Measurements from ENCODE around the gene TWIST2.

Gene TWIST2

DNA sequence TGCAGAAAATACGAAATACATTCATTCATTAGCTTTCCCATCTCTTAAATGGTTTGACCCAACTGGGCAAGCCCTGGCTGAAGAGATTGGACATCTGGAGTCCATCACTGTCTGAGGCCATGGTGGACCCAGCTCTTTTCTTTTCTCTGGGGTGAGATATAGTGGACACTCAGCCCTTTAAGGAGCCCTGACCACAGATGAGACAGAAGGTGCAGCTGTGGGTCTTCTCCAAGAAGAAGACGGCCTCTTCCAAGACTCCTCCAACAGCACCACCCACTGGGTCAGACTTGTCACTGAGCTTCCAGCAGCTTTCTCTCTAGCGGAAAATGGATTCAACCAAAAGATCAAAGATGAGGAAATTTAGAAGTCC lies 27.2 kb downstream of the TWIST2 start:
- DNase-seq = no peak

DNA sequence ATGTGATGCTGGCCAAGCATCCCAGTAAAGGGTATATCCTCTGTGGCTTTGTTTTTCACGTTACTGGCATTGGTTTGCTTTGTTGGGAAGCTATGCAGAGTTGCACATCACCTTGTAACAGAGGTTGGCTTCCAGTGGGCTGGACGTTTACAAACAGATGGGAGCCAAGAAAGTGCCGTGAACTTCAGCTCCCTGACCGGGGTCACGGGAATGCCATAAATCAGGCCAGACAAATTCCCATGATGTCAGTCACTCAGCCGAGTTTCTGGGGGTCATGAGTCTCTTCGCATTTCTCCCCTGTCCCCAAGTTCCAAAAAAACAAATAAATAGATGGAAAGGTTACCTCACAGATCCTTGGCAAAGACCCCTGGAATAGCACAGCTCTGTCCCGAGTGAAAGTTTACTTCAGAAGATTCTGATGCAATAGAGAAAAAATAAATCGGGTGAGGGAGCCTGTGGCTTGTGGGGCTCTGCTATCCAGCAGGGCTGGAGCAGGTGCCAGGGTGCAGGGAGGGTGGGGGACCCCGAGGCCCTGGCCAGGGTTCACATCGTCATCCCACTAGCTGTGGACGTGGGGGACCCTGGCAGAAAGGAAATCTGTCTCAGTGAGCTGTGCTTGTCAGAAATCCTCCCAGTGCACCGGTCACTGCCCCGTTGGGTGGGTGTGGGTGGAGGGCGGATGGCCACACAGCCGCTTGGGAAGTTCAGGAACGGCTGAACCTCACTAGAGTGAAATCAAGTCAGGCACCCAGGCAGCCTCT lies 27.8 kb downstream of the TWIST2 start:
- DNase-seq = no peak

DNA sequence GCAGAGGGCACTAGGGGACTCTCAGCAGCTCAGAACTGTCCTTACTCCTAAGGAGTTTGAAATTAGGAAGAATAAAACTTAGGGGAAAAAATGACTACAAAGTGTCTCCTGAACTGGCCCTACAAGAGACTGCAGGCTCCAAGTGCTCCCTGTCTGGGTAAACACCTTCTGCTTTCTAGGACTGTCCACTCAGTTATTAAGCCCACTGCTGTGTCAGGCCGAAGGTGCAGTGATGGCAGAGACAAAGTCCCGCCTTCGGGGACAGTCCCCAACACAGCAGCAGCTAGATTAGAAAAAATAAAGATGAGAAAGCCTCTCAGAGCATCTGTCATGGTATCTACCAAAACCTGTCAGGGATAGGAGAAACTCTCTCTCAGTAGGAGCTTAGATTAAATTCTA lies 28.3 kb downstream of the TWIST2 start:
- no peak for DNase-seq

DNA sequence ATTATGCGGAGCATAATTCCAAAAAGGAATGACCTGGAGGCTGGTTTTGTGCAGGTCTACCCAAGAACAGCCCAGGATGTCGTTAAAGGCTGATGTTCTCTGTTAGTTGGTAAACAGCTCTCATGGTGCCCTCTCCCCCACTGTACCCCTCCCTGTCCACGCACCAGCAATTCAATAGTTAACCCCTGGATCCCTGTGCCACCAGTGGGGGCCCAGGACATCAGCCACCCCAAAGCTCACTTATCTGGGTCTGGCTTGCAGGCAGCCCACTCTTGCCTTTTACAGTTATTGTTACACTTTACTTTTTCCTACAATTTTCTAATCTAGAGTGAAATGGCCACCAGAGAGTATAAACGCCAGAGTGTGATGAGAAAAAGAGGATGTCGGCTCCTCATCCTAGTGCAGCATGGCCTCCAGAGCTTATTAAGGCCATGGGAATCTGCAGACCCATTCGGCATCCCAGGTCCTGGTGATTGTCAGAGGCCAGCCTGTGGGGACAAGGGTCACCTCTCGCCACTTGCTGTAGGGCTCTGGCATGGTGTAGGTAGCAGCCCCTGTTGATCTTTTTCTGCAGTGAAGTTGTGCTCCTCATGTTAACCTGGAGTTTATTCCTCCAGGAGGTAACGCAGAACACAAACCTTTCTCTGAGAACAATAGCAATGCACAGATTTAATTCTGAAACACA lies 30.3 kb downstream of the TWIST2 start:
- no peak for DNase-seq

DNA sequence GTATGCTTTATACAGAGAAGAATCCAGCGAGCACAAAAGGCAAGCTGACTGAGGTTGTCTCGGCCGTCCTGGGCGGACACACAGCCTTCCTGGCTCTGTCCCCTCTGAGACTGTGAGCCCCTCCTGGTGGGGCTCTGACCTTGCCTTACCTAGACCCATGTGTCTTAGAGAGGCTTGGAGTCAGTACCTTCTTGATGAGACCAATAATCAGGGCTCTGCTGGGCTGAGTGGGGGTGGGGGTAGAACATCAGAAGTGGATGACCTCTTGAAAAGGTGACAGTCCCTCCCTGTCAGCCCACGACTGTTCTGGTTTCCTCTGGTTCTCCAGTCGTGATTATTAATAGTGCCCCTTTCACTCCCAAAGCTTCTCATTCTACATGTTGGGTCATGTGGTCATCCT lies 31.2 kb downstream of the TWIST2 start:
- DNase-seq = no peak

DNA sequence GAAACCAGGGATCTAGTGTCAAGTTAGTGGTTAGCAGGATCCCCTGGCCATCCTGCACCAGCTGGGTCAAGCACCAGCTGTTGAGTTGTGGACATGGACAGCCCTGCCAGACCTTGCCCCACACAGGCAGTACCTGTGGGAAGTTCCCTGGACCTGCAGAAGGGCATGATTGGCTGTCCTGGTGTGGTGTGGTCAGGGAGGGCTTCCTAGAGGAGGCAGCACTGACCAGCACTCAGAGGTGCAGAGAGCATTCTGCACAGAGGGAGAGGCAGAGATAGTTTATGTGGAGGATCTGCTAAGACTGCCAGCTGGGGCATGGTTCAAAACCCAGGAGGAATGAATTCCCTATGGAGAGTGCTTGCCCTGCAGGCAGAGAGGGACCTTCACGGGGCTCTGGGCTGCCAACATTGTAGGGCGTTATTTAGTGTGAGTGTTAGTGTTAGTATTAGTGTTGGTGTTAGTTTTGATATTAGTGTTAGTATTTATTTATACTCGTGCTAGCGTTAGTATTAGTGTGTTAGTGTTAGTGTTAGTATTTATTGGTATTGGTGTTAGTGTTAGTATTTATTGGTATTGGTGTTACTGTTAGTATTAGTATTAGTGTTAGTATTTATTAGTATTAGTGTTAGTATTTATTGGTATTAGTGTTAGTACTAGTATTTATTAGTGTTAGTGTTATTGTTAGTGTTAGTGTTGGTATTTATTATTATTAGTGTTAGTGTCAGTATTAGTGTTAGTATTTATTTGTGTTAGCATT lies 31.9 kb downstream of the TWIST2 start:
- DNase-seq = no peak

DNA sequence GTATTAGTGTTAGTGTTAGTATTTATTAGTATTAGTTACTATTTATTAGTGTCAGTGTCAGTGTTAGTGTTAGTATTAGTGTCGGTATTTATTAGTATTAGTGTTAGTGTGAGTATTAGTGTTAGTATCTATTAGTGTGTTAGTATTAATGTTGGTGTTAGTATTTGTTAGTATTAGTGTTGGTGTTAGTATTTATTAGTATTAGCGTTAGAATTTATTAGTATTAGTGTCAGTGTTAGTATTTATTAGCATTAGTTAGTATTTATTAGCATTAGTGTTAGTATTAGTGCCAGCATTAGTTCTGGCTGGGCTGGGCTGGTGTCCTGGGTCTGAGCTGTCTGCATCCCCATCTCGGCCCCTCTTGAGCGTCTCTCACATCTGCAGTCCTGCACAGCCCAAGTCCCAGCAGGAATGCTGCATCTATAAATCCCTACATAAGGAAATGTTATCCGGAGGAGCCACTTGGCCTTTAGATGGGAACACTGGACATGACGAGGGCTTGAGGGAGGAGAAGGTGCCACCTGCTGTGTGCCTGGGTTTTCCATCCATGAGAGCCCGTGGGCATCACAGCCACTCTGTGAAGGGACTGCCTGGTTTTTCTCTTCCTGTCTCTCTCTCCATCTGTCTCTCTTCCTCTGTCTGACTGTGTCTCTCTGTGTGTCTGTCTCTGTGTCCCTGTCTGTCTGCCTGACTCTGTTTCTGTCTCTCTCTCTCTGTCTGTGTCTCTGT lies 33.6 kb downstream of the TWIST2 start:
- DNase-seq = no peak

DNA sequence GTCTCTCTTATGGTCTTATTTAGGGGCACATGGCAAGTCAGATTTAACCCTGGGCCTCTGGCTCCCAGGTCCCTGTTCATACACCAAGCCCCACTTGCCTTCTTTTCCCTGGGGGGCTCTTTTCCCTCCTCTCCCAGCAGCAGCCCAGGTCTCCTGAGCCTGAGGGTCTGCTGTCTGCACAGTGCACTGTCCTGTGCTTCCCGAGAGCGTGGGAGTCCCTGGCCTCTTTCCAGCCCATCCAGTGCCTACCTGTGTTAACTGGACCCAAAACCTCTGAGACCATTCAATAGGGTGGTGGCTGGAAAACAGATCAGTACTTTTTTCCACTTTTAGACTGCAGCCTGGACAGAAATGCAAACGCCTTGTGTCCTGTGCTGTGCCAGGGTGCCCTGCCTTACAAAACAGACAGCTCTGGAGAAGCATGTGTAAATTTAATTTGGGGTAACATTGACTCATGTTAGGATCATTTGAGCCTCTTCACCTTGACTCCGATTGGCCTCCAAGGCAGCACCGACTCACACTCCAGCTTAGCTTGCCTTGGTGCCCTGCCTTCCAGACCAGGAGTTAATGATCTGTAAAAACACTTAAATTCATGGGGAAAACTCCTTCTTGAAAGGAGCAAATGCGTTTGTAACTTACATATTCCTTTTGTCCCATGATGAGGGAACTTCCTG lies 34.3 kb downstream of the TWIST2 start:
- DNase-seq = no peak

DNA sequence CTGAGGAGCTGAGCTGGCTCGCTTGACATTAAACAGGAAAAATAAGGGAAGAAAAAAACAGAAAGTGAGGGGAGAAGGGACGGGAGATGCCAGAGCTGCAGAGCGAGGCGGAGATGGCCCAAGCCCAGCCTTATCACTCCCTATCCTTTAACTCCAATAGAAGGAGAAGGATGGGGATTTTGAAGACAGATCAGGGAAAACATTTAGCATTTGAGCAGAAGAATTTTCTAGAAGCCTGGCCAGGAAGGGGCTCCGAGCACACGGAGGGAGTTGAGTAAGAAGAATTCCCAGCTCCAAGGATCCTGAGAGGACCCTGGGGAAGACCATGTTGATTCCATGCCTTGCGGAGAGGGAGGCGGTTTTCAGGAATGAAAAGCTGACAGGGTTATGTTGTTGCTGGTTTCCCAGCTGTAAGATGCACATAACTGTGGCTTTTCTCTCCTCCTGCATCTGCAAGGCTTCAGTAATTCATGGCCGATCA lies 35.6 kb downstream of the TWIST2 start:
- no peak for DNase-seq

DNA sequence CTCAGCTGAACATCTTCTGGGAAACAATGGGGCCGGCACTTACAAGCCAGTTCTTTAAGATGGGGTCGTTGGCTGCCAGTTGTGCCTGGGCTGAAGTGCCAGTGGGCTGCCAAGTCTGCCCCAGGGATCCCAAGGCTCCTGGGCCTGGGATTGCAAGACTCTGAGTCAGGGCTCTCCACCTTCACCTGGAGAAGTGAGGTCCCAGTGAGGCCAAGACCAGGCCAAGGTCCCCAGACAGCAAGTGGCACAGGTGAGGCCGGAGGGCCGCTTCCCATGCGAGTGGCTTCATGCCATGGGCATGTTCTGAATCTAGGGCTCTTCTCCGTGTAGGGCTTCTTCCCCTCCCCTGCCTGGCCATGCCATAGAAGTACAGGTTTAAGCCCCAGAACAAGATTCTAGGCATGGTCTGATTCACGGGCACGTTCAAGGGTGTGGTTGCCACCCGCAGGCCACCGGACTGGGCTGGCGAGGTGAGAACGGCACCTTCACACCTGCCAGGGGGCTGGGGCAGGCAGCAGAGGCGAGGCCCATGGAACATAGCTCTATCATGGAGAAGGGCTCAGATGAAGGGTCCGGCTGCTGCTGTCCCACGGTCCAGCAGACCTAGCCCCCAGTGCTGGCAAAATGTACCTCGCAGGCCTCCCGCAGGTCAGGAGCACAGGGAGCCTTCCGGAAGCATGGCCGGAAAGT lies 36.4 kb downstream of the TWIST2 start:
- no peak for DNase-seq

DNA sequence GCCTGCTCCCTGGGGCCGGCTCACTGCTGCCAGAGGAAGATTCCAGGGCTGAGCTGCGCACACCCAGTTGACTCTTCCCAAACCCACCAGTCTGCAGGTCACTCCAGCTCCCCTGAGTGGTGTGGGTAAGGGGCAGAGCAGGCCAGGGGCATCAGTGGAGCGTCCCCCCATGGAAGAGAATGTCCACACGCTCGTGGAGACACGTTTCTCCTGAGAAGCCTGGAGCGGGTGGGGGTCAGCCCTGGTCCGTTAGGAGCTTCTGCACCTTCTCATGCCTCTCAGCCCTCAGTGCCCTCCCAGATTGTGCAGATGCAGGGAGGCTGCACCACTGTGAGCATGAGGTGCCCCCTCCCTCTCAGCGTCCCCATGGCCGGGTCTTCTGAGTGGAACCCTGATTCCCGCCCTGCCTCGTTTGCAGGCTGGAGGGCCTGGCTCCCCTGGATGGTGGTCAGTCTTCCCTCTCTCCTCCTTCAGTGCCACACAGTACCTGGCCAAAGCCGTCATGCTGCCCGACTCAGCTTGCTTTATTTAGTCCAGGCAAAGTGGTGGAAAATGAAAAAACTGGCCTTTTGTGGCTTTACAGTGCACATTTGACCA lies 37.0 kb downstream of the TWIST2 start:
- no peak for DNase-seq

DNA sequence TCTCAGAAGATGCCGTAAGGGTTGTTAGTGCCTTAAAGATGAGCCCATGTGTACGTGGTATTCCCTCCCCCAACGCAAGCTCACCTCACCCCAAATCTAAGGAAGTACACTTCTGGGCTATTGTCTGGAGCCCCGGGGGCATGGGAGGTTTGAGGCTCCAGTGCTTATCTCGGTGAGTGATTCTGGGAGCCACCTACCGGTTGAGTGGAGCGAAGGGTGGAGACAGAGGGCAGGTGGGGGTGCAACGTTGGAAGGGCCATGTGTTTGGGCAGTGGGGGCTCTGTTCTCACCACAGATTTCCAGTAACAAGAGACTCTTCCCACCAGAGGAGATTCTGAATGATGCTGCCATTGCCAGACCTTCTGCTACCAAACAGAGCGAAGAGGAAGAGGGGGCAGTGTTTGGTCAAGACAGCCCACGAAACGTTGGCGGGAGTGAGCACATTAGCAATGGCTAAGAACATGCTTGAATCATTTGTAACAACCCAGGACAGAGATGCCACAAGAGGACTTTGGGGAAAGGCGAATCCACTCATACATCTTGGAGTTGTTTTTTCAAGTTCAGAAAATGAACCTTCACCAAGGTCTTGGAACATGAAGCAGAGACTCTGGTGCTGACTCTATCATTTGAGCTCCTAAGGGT lies 38.7 kb downstream of the TWIST2 start:
- DNase-seq = no peak

DNA sequence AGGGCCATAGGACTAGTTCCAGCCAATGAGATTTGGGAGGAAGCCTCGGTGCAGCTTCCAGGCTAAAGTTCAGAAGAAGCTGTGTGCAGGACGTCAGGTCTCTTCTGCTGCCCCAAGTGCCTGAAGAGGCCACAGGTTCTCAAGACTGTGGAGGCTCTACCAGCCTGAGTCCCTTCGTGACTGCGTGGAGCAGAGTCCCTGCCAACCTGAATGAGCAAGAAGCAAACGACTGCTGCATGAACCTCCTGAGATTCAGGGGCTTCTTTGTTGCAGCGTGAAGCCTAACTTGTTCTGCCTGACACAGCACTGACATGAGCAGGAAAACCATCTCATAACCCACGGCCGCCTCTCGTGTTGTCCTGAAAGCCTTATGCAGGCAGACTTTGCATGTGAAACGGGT lies 39.7 kb downstream of the TWIST2 start:
- DNase-seq = no peak

DNA sequence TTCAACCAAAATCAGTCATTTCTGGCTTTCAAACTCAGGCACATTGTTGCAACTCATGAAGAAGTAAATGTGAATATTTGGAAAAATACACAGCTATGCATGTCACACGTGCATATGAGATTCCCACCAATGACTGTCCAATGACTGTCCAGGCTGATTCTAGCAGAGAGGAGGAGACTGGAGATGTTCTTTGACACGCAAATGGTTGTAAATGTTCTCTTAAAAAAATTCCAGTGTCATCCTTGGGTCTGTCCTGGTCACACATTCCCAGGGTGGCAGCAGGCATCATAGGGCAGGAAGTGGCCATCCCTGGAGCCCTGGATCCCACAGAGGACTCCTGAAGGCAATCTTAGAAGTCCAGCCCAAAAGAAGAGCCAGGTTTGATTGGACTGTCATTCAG lies 40.9 kb downstream of the TWIST2 start:
- DNase-seq = no peak

DNA sequence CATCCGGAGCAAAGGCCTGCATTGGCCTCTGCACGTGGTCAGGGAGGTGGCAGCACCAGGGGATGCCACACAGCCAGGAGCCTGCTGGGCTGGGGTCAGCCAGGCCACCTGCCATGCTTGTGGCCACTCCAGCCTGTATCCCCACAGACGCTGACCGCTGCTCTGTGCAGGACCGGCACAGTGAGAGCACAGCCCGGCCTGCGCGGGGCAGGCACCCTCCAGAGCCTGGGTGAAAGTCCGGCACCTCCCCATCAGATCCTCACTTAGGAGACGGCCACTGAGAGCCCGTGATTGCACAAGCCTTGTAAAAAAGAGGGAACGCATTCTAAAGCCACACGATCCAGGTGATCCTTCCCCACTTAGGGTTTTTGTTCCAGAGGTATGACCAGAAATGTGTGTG lies 42.2 kb downstream of the TWIST2 start:
- DNase-seq = no peak

DNA sequence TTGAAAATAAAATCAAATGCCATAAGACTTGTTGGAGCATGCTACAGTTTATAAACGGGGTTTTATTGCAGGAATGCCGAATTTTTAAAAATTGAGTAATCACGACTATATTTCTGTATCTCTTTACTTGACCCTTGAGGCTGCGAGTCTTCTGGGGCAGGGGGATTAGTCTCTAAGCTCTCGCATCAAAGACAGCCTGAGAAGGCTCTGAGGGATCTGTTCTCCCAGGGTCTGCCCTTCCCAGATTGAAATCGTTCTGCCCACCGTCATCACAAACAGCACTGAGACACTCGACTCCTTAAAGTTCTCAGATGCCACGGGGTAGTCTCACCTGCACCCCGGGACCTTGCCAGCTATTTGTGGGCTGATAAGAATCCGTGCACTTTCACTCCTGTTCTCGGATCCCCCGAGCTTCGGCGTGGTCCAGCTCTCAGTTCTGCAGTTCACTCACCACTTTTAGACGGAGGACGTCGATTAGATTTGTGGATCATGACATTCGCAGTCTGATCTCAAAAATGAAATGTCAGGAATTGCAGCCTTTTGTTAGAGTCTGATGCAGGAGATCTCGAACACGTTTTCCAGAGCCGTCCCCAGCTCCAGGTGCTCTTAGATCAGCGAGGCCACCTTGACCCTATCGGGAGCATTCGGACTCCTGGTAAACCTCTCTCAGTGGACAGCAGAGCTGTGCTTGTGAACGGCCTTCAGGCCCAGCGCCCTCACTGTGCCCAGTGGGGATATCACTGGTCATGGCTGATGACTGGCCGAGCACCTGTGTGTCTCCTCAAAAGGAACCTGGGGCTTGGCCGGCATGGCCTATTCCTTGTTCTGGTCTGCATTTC lies 43.0 kb downstream of the TWIST2 start:
- DNase-seq = no peak

DNA sequence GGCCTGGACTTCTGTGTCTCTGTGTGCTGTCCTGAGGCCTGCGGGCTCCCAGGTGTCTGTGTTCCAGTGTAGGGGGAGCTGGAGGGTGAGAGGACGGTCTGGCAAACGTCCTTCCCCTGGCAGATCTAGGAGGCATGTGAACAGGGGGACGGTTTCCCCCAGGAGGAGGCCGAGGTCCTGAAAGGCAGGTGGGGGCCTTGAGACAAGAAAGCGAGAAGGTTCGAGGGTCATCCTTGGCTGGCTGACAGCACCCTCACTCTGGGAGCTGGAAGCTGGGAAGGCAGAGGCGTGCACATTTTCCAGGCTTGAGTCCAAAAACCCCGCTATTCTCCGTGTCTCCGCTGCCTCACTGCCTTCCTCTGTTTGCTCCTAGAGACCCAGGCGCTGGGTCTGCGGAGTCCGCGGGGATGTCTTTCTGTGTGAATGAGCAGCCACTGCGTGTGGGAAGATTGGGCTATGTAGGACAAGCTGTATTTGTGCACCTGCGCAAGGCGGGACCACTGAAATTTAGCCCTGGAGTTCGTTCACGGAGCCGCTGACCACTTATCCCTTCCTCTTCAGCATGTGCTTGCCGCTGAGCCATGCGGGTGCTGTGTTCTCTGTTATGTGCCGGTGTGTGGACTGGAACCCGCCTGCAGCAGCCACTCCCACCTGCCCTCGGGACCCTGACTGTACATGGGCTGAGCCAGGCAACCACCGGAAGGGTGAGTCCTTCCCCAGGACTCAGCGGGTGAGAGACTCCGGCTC lies 43.7 kb downstream of the TWIST2 start:
- no peak for DNase-seq

DNA sequence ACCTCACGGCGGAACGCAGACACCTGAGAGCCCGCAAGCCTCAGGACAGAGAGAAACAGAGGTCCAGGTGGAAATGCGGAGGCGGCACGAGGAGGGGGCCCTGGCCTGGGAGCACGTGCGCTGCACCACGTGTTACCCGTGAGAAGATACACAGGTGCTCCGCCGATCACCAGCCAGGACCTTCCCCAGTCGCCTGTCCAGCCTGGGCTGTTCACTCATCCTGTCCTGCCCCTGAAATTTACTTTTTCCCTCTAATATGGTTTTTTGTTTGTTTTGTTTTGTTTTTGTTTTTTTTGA lies 44.3 kb downstream of the TWIST2 start:
- no peak for DNase-seq

DNA sequence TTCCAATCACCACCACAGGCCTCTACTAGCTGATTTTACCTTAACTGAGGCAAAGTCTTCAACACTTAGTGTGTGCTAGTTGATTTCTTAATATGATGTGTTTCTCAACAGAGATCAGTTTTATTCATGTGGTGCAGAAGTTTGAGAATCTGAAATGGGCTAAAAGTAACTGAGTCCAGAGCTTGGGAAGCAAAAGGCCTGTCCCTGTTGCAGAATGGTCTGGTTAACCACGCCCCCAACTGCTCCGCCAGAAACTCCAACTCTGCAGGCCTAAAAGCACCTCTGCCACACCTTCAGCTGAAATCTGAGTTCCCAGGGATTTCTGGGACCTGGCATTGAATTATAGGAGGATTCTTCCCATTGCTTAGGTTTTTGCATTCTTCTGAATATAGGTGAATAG lies 44.9 kb downstream of the TWIST2 start:
- no peak for DNase-seq
